HG02610 (cell line): Measurements from ENCODE around the gene PTPRB.
A peak's percentile ranks its signal among the peaks of the same experiment; 100 is the strongest.

ENCODE experiments used
- ATAC-seq: cut with Tn5 transposase; IDR thresholded peaks from one replicate; pipeline ENCODE4 v1.9.1; 2021; ENCODE audit warnings: mild to moderate bottlenecking, moderate library complexity; ENCODE audit not compliant: unreplicated experiment

Gene PTPRB

DNA sequence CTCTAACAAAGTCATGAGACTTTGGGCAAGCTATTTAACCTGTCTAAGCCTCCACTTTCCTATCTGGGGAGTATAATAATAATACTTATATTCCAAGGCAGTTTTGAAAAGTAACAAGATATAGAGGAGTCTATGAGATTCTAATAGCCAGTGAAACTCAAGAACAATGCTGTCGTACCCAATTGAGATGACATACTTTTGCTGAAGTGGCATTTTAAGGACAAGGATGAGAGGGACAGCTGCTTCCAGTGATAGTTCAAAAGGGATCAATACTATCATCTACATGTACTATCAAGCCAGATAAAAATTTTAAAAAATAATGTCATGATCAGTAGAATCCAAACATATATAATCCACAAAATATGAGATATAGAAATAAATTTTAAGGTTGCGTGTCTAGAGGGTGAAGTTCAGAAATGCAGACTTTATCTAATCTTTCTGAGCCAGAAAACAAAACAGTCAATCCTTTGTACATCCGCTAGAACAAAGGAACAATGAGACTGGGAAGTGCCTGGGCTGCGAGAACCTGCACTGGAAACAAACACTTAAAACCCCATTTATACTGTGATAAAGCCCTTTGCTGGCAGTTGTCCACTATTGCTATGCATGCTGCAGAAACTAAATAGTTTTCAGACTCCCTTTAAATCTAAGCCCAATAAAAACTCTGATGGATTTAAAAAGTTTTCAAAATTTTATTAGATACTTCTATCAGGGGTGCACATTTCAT is 38.6 kb downstream of the PTPRB start:
- ATAC-seq, result no peak

DNA sequence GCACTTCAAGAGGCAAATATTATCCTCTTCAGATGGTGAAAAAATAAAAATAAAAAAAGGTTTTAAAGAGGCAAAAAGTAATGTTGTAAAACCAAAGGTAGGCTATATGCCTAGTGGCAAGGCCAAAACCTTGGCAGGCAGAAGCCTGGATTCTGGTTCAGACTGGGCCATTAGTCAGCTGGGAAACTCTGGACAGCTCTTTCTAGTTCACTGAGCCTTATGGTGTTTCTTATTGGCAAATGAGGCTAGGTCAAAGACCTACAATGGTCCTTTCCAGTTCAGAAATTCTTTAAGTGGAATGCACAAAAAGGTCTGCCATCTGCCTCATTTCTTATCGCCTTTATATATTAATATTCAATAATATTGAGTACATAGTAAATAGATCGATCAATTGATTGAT is 44.6 kb downstream of the PTPRB start:
- no peak for ATAC-seq

DNA sequence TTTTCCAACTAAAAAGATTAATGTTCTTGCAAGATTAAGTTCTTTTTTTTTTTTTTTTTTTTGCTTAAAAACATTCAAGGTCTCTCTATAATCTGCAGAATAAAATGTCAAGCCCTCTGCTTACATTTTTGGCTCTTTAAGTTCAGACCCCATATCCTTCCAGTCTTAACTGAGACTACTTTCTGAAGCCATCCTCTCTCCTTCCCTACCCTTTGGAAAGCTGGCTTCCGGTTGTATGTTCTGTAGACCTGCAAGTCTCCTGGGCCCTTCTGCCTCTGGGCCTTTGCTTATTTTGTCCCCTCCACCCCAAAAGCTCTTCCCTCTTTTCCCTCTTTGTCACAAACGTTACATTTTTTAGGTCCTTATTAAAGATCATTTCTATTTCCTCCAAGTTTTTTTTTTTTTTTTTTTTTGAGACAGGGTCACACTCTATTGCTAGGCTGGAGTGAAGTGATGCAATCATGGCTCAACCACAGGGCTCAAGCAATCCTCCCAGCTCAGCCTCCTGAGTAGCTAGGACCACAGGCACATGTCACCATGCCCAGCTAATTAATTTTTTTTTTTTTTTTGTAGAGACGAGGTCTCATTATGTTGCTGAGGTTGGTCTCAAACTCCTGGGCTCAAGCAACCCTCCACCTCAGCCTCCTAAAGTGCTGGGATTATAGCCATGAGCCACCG is 46.5 kb downstream of the PTPRB start:
- no peak for ATAC-seq

DNA sequence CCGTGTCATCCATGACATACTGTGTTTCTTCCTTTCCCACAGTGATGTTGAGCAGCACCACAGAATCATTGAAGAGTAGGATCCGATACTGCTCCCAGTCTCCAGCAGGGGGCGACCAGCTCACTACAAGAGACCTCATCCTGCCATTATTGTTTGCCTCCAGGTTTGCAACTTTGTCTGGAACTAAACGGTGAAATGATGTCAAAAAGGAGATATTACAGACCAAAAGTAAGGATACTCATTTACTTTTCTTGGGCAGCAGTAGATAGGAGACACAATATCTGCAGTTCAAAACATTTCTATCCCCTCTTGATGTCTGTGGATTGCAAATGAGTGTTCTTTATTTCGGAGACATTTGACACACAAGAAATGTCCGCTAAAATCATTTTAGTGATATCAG is 47.2 kb downstream of the PTPRB start:
- ATAC-seq, result peak; percentile 93

DNA sequence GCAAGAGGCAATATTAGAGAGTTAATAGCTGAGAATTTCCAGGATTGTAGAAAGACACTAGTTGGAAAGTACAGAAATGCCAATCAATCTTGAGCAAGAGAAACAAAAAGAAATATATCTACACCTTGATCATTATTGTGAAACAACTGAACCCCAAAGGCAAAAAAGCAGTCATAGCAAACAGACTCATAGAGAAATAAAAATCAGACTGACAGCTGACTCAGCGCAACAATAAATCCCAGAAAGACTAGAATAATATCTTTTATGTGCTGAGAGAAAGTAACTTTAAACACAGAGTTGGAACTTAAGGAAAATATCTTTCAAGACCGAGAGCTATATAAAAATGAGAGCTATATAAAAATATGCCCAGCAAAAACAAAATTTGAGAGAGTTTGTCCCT is 52.9 kb downstream of the PTPRB start:
- ATAC-seq, result no peak

DNA sequence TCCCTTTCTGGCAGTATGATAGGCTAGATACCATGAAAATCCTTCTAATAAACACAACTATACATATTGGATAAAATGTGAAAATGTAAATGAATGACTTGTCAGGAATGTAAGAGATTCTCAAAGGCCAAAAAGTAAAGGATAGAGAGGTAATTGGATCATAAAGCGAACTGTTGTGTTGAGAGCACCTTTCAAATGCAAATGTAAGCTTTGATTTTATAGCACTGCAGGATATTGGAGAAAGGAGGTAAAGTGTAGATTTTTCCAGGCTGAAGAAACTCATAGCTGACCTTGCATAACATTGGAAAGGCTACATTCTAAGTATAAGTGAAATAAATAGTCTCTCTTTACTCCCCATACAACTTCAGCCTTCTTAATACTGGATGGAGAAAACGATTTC is 54.0 kb downstream of the PTPRB start:
- no peak for ATAC-seq

DNA sequence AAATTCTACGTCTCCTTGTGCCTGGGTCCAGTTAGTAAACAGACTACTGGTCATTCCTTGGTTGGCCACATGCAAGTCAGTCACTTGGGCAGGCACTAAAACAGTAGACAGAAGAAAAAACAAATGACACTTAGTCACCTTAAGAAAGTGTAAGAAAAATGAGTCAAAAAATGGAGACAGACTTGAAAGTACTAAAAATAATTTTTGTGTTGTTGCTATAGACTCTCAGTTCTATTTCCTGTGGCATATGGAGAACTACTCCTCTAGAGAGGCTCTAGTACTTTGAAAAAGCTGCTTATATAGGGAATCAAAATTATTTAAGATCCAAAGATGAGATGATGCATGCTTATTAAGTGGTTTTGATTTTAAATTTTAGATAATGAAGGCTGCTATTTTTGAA is 56.0 kb downstream of the PTPRB start:
- ATAC-seq, result no peak

DNA sequence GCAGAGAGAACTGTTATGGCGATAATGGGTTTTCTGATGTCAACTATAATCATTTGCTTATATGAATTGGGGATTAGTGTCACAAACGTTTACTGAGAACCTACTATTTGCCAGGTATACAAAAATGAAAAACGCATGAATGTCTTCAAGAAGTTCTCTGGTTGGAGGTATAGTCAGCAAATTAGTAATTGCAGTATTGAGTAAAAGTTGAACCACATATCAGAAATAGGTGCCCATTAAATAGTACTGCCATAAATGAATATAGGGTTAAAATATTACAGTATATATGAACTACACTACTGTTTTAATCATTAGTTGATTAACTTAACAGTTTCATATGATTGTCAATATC is 60.0 kb downstream of the PTPRB start:
- peak; percentile 9 for ATAC-seq

DNA sequence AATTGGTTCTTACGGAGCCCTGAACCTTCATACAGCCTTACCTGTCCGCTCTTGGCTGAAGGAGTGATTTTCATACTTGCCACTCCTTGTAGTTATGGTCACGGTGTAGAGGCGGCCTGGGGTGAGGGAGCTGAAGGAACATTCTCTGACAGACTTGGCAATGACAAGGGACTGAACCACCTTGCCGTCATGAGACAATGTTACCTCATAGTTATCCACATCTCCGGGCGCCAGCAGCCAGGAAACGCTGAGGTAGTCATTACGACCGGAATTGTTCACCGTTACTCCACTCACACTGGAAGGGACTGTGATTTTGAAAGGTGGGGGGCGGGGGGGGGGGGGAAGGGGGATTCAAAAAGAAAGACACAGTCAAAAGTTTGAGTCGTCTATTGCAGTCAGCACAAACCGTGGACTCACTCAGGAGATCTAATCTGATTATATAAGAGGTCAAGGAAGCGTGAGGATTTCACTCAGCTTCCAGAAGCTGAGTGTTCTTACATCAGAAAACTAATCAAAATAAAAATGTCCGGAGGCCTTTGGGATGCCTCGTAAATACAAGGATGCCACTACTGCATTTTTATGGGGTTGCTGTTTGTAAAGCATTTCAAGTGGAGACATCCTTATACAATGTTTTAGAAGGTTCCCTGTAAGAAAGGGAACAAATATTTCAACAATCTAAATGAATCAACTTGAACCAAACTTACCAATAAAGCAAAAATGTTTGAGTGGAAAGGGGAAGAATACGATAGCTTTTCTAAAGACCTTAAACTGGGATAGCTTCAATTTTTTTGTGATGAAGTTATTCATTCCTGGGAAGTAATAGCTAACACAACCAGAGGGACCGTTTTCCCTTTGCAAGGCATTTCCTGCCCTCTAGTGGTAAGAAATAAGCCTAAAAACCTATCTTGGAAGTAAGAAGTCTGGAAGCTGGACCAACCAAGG is 60.6 kb downstream of the PTPRB start:
- peak; percentile 75 for ATAC-seq

DNA sequence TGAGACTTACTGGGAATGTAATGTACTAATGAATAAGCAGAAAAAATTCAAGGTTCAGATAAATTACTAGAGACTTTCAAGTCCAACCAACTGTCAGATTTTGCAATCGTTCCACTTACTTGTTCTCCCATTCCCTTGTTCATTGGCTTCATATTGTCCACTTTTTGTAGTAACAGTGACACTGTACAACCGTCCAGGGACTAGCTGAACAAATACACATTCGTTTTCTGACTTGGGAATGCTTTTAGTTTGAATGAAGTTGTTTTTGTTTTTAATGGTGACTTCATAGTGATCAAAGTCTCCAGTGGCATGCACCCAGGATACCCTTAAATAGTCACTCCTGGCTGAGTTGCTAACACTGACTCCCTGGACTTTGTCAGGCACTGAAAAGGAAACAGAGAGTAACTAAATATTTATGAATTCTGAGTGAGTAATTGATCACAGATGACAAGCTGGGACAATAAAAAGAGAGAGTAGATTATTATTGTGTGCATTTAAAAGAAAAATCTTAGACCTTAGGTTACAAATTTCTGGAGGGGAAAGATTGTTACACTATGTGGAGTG is 65.4 kb downstream of the PTPRB start:
- ATAC-seq, result no peak

DNA sequence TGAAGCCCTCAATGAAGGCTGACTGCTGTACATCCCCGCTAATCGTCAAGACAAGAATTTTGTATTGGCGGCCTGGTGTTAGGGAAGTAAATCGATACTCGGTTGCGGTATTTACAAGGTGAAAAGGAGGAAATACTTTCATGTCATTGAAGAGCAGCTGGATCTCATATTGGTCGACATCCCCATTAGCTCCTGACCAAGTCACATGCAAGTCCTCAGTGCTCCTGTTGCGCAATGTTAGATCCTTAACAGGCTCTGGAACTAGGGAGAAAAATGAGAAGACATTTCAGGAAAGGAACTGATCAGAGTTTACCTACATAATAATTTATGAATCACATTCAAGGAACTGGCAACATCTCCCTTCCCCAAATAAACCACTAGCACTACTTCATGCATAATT is 66.2 kb downstream of the PTPRB start:
- no peak for ATAC-seq

DNA sequence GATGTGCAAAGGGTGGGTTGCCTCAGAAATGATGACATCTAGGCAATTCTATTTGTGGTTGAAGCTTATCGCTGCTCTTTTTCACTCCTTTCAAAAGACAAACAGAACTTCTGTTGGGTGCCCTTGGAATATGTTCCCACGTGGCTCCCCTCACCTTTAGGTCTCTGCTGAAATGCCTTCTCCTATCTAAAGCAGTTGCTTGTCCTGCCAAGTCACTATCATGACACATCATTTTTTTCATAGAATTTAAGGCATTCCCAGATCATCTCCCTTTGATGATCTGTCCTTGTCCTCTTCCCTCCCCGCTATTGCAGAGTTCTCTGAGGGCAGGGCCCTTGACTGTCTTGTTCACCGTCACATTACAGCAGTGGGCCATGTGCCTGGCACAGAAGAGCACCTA is 75.7 kb downstream of the PTPRB start:
- no peak for ATAC-seq

DNA sequence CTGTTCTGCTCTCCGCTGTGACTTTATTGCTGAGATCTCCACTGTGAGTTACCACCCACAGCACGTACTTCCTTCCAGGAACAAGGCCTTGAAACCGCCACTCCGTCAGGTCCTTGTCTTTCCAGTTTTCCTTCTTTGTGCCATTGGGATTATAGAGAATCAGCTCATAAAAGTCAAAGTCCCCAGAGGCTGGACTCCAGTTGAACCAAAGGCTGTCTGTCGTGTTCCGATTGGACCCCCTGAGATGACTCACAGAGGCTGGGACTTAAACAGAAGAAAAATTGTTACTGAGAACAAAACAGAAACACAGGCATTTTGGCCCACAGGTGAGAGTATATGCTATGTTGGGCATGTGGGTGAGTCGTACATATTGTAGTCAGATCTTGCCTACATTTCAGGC is 76.6 kb downstream of the PTPRB start:
- no peak for ATAC-seq

DNA sequence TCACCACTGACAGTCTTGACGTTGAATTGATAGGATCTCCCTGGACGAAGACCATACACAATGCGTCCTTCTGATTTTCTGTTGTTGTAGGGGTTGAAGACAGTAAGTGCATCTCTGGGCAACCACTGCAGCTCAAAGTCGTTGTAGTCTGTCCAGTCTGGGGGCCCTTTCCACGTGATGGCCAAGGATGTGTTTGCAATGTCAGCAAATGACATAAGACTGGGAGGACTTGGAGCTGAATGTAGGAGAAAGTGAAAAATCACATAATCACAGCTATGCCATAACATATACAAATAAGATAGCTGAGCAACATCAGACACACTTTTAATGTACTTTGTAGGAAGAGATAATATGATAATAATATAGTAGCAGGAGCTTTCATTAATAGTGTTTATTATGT is 77.8 kb downstream of the PTPRB start:
- no peak for ATAC-seq

DNA sequence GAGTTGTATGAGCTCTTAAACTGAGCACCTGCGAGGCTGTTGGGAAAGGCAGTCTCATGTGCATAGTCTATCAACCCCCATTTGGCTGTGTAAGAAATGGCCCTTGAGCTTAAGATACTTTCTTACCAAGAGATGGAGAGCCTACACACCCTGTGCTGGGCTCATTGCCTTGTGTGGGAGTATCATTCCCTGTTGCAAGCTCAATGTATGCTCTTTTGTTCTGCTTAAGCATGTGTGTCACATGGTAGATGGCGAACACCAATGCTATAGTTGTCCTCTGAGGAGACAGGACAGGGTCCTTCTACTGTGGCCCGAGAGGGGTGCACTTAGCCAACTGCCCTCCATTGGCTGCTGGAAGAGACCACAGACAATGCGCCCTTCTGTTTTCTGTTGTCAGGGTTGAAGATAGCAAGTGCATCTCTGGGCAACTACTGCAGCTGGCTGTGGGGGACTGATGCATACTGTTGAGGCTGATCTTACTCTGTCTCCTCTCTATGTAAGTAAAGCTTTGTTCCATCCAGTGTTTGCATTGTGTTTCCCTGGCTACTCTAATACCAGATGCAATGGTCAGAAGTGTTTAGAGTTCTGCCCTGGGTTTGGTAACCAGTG is 79.5 kb downstream of the PTPRB start:
- ATAC-seq, result no peak

DNA sequence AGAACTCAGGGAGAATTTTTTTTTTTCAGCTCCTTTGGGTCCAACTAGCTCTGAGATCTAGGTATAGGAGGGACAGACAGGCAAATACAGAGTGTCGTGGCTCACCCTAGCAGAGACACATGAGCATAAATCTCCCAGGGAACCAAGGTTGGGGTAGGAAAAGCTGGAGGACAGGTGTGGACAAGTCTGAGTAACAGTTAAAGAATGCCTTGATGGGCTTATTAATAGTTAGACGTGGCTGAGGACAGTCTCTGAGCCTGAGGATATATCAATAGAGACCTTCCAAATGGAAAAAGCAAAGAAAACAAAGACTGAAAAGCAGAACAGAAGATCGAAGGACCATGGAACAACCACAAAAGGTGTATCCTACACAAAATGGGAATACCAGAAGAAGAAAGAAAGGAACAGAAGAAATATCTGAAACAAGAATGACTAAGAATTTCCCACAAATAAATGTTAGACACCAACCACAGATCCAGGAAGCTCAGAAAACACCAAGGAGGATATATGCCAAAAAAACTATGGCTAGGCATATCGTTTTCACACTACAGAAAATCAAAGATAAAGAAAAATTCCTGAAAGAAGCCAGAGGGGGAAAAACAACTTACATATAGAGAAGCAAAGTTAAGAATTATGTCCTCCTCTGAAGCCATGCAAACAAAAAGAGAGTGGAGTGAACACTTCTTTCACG is 80.9 kb downstream of the PTPRB start:
- no peak for ATAC-seq

DNA sequence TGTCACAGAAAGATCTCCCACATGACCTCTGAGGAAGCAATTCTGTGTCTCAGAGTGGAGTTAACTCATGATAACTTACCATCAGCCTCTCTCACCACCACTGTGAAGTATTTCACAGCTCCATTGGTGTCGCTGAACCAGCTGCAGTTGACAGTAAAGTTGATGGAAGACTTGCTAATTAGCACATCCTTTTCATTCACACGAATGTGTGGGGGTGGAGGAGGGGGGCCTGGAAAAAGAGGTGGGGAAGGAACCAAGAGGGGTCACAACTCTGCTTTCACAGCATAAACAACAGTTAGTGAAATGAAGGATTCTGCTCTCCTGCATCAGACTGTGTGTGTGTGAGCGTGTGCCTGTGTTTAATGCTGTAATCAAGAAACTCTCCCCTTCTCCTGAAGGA is 82.1 kb downstream of the PTPRB start:
- no peak for ATAC-seq

DNA sequence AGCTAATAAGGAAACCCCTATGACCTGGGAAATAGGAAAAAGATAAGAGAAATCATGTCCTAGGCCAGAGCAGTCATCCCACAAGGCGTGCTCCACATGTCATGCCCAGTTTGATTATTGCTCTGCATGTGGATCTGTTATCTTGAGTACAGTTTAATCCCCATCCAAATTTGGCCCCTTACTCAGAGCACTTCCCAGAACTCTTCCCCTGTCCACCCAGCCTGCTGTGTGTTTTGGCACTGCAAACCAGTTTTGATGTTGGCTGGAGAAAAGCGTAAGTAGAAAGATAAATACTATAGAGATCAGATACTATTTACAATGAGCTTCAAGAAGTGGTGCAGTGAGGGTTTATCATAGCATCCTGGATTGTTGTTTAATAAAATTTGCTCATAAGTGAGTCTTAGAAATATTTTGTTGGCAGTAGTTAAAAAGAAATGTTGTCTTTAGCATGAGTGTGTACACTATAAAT is 83.8 kb downstream of the PTPRB start:
- ATAC-seq, result no peak

DNA sequence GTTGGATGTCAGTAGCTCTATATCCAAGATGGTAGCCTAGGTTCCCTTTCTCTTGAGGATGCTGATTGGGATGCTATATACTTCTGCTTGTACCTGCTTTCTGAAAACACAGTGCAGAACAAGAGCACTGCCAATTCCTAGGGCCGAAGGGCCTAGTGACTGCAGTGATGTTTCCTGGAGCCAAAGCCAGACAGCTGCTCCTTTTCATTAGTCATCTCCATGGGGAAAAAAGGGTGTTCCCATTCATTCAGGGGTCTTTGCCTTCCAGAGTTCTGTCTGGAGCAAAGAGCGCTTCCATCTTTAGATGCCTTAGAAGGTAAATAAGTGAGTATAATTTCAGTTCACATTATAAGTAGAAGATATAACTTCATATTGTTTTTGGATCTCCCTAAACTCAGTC is 85.5 kb downstream of the PTPRB start:
- ATAC-seq, result no peak

DNA sequence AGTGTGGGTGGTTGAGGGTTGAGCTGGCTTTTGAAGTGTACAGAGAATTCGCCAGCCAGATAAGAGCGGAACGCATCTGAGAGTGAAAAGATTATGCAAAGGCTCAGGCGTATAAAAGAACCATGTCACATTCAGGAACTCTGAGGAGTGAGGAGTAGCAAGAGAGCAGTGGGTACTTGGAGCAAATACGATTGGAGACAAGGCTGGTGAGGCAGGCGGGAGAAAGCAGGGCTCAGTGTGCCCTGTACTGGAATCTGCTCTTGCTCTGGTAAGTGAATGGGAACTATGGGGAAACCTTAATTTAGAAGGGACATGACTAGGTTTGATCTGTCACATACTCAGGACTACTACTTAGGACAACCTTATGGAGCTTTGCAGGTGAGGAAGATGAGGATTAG is 87.0 kb downstream of the PTPRB start:
- ATAC-seq, result no peak
